Tibial nerve (tissue), 4 donors: Measurements from ENCODE around the gene MADD. TPM values are rescaled to one million over a fixed set of nuclear protein-coding genes. Genes with fewer than 3 reads are reported as not detected.

Source experiments
- DNase-seq, 2 donors: peaks; one replicate each; pipeline ENCODE4 v3.0.0-alpha.2; 2019; ENCODE audit warnings: low spot score in 2 of 2
- H3K27ac ChIP-seq, 4 donors: fragments of 200-600 bp; sonication (generic) in 3 of 4; one replicate each; pipeline ENCODE4 v1.5.1; 2017 to 2019; ENCODE audit warnings: mild to moderate bottlenecking in 1 of 4
- H3K27me3 ChIP-seq, 2 donors: fragments of 200-600 bp; sonication (generic) in 1 of 2; one replicate each; pipeline versions ENCODE4 v1.5.1 to v1.6.0; 2017 to 2019
- H3K36me3 ChIP-seq, 3 donors: fragments of 200-600 bp; sonication (generic); one replicate each; pipeline ENCODE4 v1.5.1; 2018 to 2019
- H3K4me1 ChIP-seq, 4 donors: fragments of 200-600 bp; sonication (generic) in 3 of 4; one replicate each; pipeline ENCODE4 v1.5.1; 2017 to 2019
- H3K4me3 ChIP-seq, 4 donors: fragments of 200-600 bp; sonication (generic) in 3 of 4; one replicate each; pipeline ENCODE4 v1.5.1; 2017 to 2019; ENCODE audit warnings: mild to moderate bottlenecking in 1 of 4, moderate library complexity in 1 of 4
- H3K9me3 ChIP-seq, 4 donors: fragments of 200-600 bp; sonication (generic) in 3 of 4; one replicate each; pipeline ENCODE4 v1.5.1; 2017 to 2019
- EP300 ChIP-seq, 2 donors: sonication (generic); formaldehyde crosslinking; IDR thresholded peaks; one replicate each; pipeline ENCODE4 v1.6.1; 2017; ENCODE audit warnings: antibody characterized with exemption in 2 of 2, mild to moderate bottlenecking in 1 of 2
- POLR2A ChIP-seq, 2 donors: fragments of 450-650 bp; IDR thresholded peaks; one replicate each; pipeline ENCODE4 v1.6.1; 2017; ENCODE audit warnings: antibody characterized with exemption in 2 of 2, mild to moderate bottlenecking in 2 of 2, moderate library complexity in 2 of 2
- WGBS, 2 donors: methylation state at CpG; one replicate each; pipeline ENCODE4 v1.1.5; 2018; 5-methylcytosine and 5-hydroxymethylcytosine counted together
- total RNA-seq, 4 donors: library from RNA; depleted of rRNA; stranded (reverse); fragments of >200 nt; gene quantifications; one replicate each; pipeline ENCODE4 v1.1.0, GENCODE V29; 2016
- TF ChIP-seq, protein P1 (sequence below), 5 experiments: fragments of 200-600 bp in 3 of 5; fragments of 450-650 bp in 2 of 5; sonication (generic) in 3 of 5; IDR thresholded peaks; one replicate each; pipeline ENCODE4 v1.5.1; 2016 to 2019; ENCODE audit warnings: antibody characterized with exemption in 5 of 5, mild to moderate bottlenecking in 3 of 5, moderate library complexity in 2 of 5

The MADD gene
- total RNA-seq, 4 donors from 2014 or later = 41.9 to 68.0 (median 52.2) TPM

DNA sequence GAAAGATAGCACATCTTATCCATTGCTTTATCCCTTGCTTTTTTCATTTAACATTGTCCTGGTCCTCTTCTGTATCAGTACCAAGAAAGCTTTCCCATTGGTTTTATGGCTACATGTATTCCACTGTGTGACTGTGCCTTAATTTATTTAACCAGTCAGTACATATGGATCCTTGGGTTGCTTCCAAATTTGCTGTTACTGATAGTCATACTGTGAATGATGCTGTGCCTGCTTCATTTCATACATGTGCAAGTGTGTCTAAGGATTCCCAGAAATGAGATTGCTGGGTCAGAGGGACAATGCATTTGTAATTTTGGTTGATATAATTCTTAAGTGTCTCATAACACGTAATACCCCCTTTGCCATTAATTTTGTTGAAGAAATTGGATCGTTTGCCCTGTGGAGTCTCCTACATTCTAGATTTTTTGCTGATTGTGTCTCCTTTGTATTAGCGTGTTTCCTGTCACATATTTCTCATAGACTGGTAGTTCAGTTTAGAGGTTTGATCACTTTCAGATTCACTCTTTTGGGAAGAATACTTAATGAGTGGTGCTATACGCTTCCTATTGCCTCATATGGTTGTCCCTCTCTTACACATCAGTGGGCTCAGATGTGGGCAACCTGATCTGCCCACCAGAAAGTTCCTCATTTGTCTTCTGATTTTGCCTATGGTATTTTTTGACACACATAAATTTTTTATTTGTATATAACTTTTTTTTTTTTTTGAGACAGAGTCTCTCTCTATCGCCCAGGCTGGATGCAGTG, 47.3 kb downstream of the MADD start:
- H3K4me1 ChIP-seq = no peaks in the 10 kb centered on the region
- TF ChIP-seq, protein P1, sequence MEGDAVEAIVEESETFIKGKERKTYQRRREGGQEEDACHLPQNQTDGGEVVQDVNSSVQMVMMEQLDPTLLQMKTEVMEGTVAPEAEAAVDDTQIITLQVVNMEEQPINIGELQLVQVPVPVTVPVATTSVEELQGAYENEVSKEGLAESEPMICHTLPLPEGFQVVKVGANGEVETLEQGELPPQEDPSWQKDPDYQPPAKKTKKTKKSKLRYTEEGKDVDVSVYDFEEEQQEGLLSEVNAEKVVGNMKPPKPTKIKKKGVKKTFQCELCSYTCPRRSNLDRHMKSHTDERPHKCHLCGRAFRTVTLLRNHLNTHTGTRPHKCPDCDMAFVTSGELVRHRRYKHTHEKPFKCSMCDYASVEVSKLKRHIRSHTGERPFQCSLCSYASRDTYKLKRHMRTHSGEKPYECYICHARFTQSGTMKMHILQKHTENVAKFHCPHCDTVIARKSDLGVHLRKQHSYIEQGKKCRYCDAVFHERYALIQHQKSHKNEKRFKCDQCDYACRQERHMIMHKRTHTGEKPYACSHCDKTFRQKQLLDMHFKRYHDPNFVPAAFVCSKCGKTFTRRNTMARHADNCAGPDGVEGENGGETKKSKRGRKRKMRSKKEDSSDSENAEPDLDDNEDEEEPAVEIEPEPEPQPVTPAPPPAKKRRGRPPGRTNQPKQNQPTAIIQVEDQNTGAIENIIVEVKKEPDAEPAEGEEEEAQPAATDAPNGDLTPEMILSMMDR (IDR thresholded peaks at IDR 0.05) = no peak
- DNase-seq = no peak
- 90 to 91% methylated on average over 5 of the region's 5 CpGs for WGBS, 2 donors
- no peak overlapping the region for H3K27ac ChIP-seq
- H3K4me3 ChIP-seq = no peak overlapping the region
- H3K27me3 ChIP-seq = no peaks in the 10 kb centered on the region
- H3K9me3 ChIP-seq = no peaks in the 10 kb centered on the region
- peaks cover 0 to 69% (median 11%) of the 10 kb centered on the region in 3 donors for H3K36me3 ChIP-seq

DNA sequence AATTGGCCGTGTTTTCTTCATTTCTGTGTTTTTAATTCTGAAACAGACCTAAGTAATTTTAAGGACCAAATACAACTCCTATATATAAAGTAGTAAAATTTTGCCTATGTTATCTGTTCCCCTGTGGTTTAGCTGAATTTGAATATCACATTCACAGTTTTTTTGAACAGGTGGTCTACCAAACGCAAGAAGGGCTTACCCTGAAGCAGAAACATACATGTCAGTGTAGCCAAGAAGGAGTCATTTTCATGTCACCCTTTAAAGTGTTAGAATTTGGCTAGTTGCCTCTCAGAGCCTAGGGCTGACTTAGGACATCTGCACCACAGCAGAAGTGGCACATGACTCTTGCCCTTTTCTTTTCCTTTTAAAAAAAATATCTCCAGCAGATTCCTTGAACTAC, 48.2 kb downstream of the MADD start:
- H3K27ac ChIP-seq = no peak overlapping the region
- TF ChIP-seq, protein P1 (IDR thresholded peaks at IDR 0.05) = no peak
- TF ChIP-seq EP300 (IDR thresholded peaks at IDR 0.05) (no peak), POLR2A (IDR thresholded peaks at IDR 0.05) (no peak)
- 92 to 94% methylated on average over 2 of the region's 2 CpGs for WGBS, 2 donors
- peaks cover 0 to 60% (median 5%) of the 10 kb centered on the region in 3 donors for H3K36me3 ChIP-seq
- H3K9me3 ChIP-seq = no peaks in the 10 kb centered on the region
- no peak for DNase-seq
- no peaks in the 10 kb centered on the region for H3K27me3 ChIP-seq
- H3K4me3 ChIP-seq = no peak overlapping the region
- no peaks in the 10 kb centered on the region for H3K4me1 ChIP-seq

DNA sequence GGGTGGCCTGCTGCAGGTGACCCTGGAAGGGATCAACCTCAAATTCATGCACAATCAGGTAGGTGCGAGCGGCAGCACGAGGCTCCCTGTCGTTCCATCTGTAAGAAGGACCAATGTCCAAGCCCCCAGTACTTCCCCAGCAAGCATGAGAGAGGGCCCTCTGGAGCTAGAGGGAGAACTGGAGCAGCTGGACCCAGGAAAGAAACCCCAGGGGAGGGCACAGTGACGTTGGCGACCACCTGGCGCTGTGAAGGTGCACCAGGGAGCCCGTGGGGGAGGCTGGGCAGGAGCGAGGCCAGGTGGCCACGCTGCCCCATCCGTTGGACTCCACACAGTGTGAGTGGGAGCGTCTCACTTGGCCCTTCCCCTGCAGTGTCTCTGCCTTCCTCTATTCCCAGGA, 54.6 kb downstream of the MADD start:
- Histone ChIP-seq H3K4me3 (no peak overlapping the region), H3K27me3 (no peaks in the 10 kb centered on the region), H3K36me3 (peaks cover 0 to 11% (median 2%) of the 10 kb centered on the region in 3 donors), H3K27ac (no peak overlapping the region), H3K9me3 (no peaks in the 10 kb centered on the region), H3K4me1 (peaks cover 0 to under 1% (median 0%) of the 10 kb centered on the region in 4 donors)
- no peak for DNase-seq
- WGBS, 2 donors = 85 to 87% methylated on average over 12 of the region's 12 CpGs
- no peak for TF ChIP-seq EP300 (IDR thresholded peaks at IDR 0.05)
- TF ChIP-seq POLR2A (IDR thresholded peaks at IDR 0.05) = no peak
- TF ChIP-seq, protein P1 (IDR thresholded peaks at IDR 0.05) = no peak

DNA sequence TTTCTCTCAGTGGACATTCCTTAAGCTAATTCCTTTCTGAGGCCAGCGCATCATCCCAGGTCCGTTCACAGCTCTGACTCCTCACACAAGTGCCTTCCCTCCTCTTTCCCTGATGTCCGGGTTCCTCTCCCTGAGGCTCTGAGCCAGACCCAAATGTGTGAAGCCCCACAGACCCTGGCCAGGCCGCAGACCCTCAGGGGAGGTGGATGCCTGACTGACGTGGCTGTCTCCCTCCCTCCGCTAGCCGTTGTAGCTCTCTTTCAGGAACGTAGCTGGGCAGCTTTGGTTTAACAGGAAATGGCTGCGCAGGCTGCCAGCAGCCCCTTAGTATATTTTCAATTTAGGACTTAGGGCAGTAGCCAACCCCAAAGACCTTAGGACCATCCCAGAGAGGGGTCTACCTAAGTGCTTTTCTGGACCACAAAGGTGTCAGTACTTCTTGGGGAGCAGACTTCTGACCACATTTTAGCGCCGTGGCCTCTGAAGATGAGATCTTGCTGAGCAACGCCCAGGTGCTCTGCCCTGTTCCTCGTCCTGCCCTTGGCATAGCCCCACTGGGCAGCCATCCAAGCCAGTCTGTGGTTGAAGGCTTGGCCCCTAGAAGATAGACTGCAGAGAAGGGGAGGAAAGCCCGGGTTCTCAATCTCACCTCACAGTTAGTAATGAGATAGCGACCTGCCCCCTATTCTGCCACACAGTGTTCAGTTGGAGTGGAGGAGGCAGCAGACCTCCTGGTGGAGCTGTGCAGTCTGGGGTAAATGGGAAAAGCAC, 55.5 kb downstream of the MADD start:
- no peak overlapping the region for H3K27ac ChIP-seq
- no peaks in the 10 kb centered on the region for H3K27me3 ChIP-seq
- DNase-seq = no peak
- peaks cover 0 to 11% (median 2%) of the 10 kb centered on the region in 3 donors for H3K36me3 ChIP-seq
- H3K9me3 ChIP-seq = no peaks in the 10 kb centered on the region
- H3K4me3 ChIP-seq = no peak overlapping the region
- 76 to 77% methylated on average over 15 of the region's 15 CpGs for WGBS, 2 donors
- H3K4me1 ChIP-seq = peaks cover 0 to 7% (median 0%) of the 10 kb centered on the region in 4 donors
- TF ChIP-seq, protein P1 (IDR thresholded peaks at IDR 0.05) = no peak
- no peak for TF ChIP-seq POLR2A (IDR thresholded peaks at IDR 0.05)
- TF ChIP-seq EP300 (IDR thresholded peaks at IDR 0.05) = no peak

DNA sequence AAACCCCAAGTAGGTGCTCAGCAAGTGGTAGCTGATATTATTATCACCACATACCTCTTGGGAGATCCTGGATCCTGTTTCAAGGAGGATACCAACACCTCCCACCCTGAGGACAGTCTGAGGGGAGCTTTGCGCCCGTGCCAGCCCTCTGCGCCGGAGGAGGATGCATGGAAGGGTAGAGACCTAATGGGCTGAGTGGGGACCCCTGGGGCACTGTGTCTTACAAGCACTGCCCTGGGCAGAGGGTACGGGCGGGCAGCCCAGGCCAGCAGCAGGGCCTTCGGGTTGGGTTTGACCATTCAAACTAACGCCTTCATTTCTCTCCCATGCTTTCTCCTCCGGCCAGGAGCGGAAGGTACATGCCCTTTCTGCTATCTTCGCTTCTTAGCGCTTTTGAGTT, 56.3 kb downstream of the MADD start:
- TF ChIP-seq EP300 (IDR thresholded peaks at IDR 0.05) (no peak), POLR2A (IDR thresholded peaks at IDR 0.05) (no peak)
- TF ChIP-seq, protein P1 (IDR thresholded peaks at IDR 0.05) = no peak
- no peak overlapping the region for H3K27ac ChIP-seq
- peaks cover 0 to 11% (median 2%) of the 10 kb centered on the region in 3 donors for H3K36me3 ChIP-seq
- no peak for DNase-seq
- H3K4me1 ChIP-seq = peaks cover 0 to 7% (median 0%) of the 10 kb centered on the region in 4 donors
- WGBS, 2 donors = 90% methylated on average over 12 of the region's 12 CpGs
- H3K27me3 ChIP-seq = no peaks in the 10 kb centered on the region
- no peak overlapping the region for H3K4me3 ChIP-seq
- H3K9me3 ChIP-seq = no peaks in the 10 kb centered on the region
